IMR-90 (cell line): ENCODE results near the gene CNDP2. TPM values are rescaled to one million over a fixed set of nuclear protein-coding genes. Genes with fewer than 3 reads are reported as not detected.

Experiments
- ATAC-seq: fragments of 200-7000 bp; cut with Tn5 transposase; 2 replicates; pipeline ENCODE4 v1.9.1; 2020; ENCODE audit warnings: low read depth, mild to moderate bottlenecking, moderate library complexity
- BruUV-seq: library from RNA; stranded (reverse); fragments of 400-500 nt; replicated peaks from 2 replicates; lab custom pipeline; 2021; lab: Mats Ljungman, UMichigan
- CTCF ChIA-PET: fragments of 300-600 bp; formaldehyde crosslinking; extraction: SDS; loops from one replicate; lab custom pipeline; 2021; ENCODE audit warnings: antibody characterized with exemption; lab: Yijun Ruan, JAX
- POLR2A ChIA-PET: fragments of 300-600 bp; sonication (Branson Sonifier 250); formaldehyde crosslinking; loops from one replicate; lab custom pipeline; 2022; ENCODE audit warnings: antibody characterized with exemption; ENCODE audit not compliant: unreplicated experiment; lab: Charles Lee
- DNase-seq: peaks from one replicate; pipeline ENCODE4 v3.0.0; 2013
- H2AFZ ChIP-seq: replicated peaks from 2 replicates; pipeline ENCODE3; 2013; ENCODE audit warnings: low read length, mild to moderate bottlenecking; ENCODE audit not compliant: poor library complexity
- H2AK5ac ChIP-seq: 2 replicates; pipeline ENCODE4 v1.6.1; 2013; ENCODE audit warnings: low read depth, low read length, inconsistent platforms
- H2AK9ac ChIP-seq: replicated peaks from 2 replicates; pipeline ENCODE3; 2013; ENCODE audit warnings: mild to moderate bottlenecking, low read depth, low read length, moderate library complexity; ENCODE audit not compliant: poor library complexity
- H2BK120ac ChIP-seq: 2 replicates; pipeline ENCODE4 v1.6.1; 2013; ENCODE audit warnings: low read depth, low read length, inconsistent platforms
- H2BK15ac ChIP-seq: 3 replicates; pipeline ENCODE4 v1.6.1; 2013; ENCODE audit warnings: low read depth, low read length, inconsistent platforms
- H2BK20ac ChIP-seq: 2 replicates; pipeline ENCODE4 v1.6.1; 2013; ENCODE audit warnings: low read depth, mild to moderate bottlenecking, inconsistent platforms, low read length, moderate library complexity
- H2BK5ac ChIP-seq: 2 replicates; pipeline ENCODE4 v1.6.1; 2013; ENCODE audit warnings: mild to moderate bottlenecking, low read depth, low read length, inconsistent platforms; ENCODE audit not compliant: poor library complexity, severe bottlenecking
- H3K14ac ChIP-seq: replicated peaks from 2 replicates; pipeline ENCODE4 v1.6.1; 2013; ENCODE audit warnings: low read depth, low read length, inconsistent platforms
- H3K18ac ChIP-seq: 2 replicates; pipeline ENCODE4 v1.6.1; 2013; ENCODE audit warnings: low read depth, low read length, control low read depth
- H3K23ac ChIP-seq: 2 replicates; pipeline ENCODE4 v1.6.1; 2013; ENCODE audit warnings: low read depth, low read length, inconsistent platforms
- H3K27ac ChIP-seq: 2 replicates; pipeline ENCODE4 v1.5.1; 2013; ENCODE audit warnings: mild to moderate bottlenecking, control low read depth, low read length; ENCODE audit not compliant: insufficient read depth
- H3K27me3 ChIP-seq: 2 replicates; pipeline ENCODE4 v1.6.1; 2013; ENCODE audit warnings: low read length; ENCODE audit not compliant: control insufficient read depth, insufficient read depth
- H3K36me3 ChIP-seq: 2 replicates; pipeline ENCODE4 v1.6.1; 2013; ENCODE audit warnings: low read length, mixed read lengths; ENCODE audit not compliant: control insufficient read depth, insufficient read depth
- H3K4ac ChIP-seq: 2 replicates; pipeline ENCODE4 v1.6.1; 2013; ENCODE audit warnings: low read depth, low read length, inconsistent platforms
- H3K4me1 ChIP-seq: 2 replicates; pipeline ENCODE4 v1.6.1; 2013; ENCODE audit warnings: low read length, mixed read lengths; ENCODE audit not compliant: control insufficient read depth, insufficient read depth
- H3K4me2 ChIP-seq: 2 replicates; pipeline ENCODE4 v1.6.1; 2013; ENCODE audit warnings: low read depth, mild to moderate bottlenecking, control low read depth, low read length, moderate library complexity
- H3K4me3 ChIP-seq: 2 replicates; pipeline ENCODE4 v1.5.1; 2013; ENCODE audit warnings: low read depth, mild to moderate bottlenecking, control low read depth, low read length, moderate library complexity; ENCODE audit not compliant: insufficient read depth
- H3K56ac ChIP-seq: 2 replicates; pipeline ENCODE4 v1.6.1; 2013; ENCODE audit warnings: low read length, inconsistent platforms; ENCODE audit not compliant: insufficient read depth; ENCODE audit errors: extremely low read depth
- H3K79me1 ChIP-seq, 2 experiments: 2 replicates each; pipeline ENCODE4 v1.6.1; 2013; ENCODE audit warnings: low read length in 2 of 2, inconsistent platforms in 1 of 2, low read depth in 1 of 2
- H3K9ac ChIP-seq: 2 replicates; pipeline ENCODE4 v1.6.1; 2013; ENCODE audit warnings: low read depth, low read length, control low read depth
- H3K9me1 ChIP-seq: 2 replicates; pipeline ENCODE4 v1.6.1; 2013; ENCODE audit warnings: low read length, inconsistent platforms; ENCODE audit not compliant: insufficient read depth
- H3K9me3 ChIP-seq: 2 replicates; pipeline ENCODE4 v1.6.1; 2013; ENCODE audit warnings: low read length; ENCODE audit not compliant: control insufficient read depth, insufficient read depth
- H4K20me1 ChIP-seq: 2 replicates; pipeline ENCODE4 v1.6.1; 2013; ENCODE audit warnings: low read length, inconsistent platforms; ENCODE audit not compliant: insufficient read depth
- H4K5ac ChIP-seq: 2 replicates; pipeline ENCODE4 v1.6.1; 2013; ENCODE audit warnings: mild to moderate bottlenecking, low read depth, low read length, control low read depth
- H4K8ac ChIP-seq, 2 experiments: 2 replicates each; pipeline ENCODE4 v1.6.1; 2013; ENCODE audit warnings: low read depth in 2 of 2, low read length in 2 of 2, control low read depth in 1 of 2, inconsistent platforms in 1 of 2
- H4K91ac ChIP-seq: 2 replicates; pipeline ENCODE4 v1.6.1; 2013; ENCODE audit warnings: low read depth, low read length, inconsistent platforms; ENCODE audit not compliant: insufficient read depth
- BHLHE40 ChIP-seq: fragments of 150-350 bp; IDR thresholded peaks from 2 replicates; pipeline ENCODE4 v1.6.1; 2016; ENCODE audit warnings: mild to moderate bottlenecking, low read depth, low read length
- ELK1 ChIP-seq: fragments of 150-350 bp; IDR thresholded peaks from 2 replicates; pipeline ENCODE4 v1.6.1; 2016; ENCODE audit warnings: low read depth, mild to moderate bottlenecking, low read length, moderate library complexity, borderline replicate concordance
- FOS ChIP-seq: fragments of 150-350 bp; IDR thresholded peaks from 2 replicates; pipeline ENCODE4 v1.6.1; 2016; ENCODE audit warnings: low read depth, low read length
- WGBS, 2 experiments: methylation state at CpG; one replicate each; pipeline versions ENCODE4 v1.1.5 to v1.1.7; 2013; ENCODE audit warnings: missing lambda C conversion rate in 2 of 2; ENCODE audit not compliant: insufficient read length in 1 of 2; ENCODE audit errors: extremely low coverage in 2 of 2; 5-methylcytosine and 5-hydroxymethylcytosine counted together
- dilution Hi-C: fragments of 300-500 bp; cut with HindIII; formaldehyde crosslinking; loops from one replicate; pipeline ENCODE4 v1.14.3; 2018; ENCODE audit warnings: low sequenced_read_pairs; ENCODE audit not compliant: unreplicated experiment
- in situ Hi-C: fragments of 300-500 bp; cut with MboI; formaldehyde crosslinking; loops from 3 replicates; pipeline ENCODE4 v1.14.3; 2019; ENCODE audit warnings: low sequenced_read_pairs, inconsistent platforms, mixed read lengths
- intact Hi-C: fragments of 100-400 bp; cut with micrococcal nuclease; formaldehyde crosslinking; loops from 2 replicates; pipeline ENCODE4 v1.10.0; 2022
- polyA plus RNA-seq, 3 experiments: library from polyadenylated mRNA; depleted of rRNA; stranded (reverse); fragments of >200 nt; gene quantifications; 2 replicates each; pipeline ENCODE4 v1.2.3, GENCODE V29; 2012; ENCODE audit warnings: low replicate concordance in 1 of 3
- total RNA-seq: library from RNA; depleted of rRNA; stranded (reverse); fragments of >200 nt; gene quantifications from 2 replicates; pipeline ENCODE4 v1.2.3, GENCODE V29; 2012

The CNDP2 gene
- total and polyA plus RNA-seq, 2 of the 4 experiments (the other 2 are of a cell fraction): 52.0 to 67.9 TPM

DNA sequence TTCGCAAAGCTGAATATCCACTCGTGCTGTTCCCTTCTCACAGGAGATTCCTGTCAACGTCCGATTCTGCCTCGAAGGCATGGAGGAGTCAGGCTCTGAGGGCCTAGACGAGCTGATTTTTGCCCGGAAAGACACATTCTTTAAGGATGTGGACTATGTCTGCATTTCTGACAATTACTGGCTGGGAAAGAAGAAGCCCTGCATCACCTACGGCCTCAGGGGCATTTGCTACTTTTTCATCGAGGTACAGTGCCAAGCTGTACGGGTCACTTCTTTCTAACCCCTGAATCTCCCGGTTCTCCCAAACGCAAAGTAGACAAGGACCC lies 14.6 kb downstream of the CNDP2 start:
- no TSS peak for BruUV-seq
- CTCF ChIA-PET: interaction anchor here (0.8 kb wide), 1 partner anchor 41 kb away, joined by 3 read pairs; no protein-coding TSS in a partner anchor
- Histone ChIP-seq H3K36me3 (peaks cover 66% of the 10 kb centered on the region), H3K18ac (no peak overlapping the region), H3K4me1 (no peaks in the 10 kb centered on the region), H3K4ac (no peak overlapping the region), H2AK5ac (no peak overlapping the region), H3K4me3 (no peak overlapping the region), H4K5ac (no peak overlapping the region), H2BK5ac (no peak overlapping the region), H3K14ac (no peak overlapping the region), H4K8ac (no peak overlapping the region), H3K23ac (no peak overlapping the region), H3K4me2 (no peak overlapping the region), H3K9ac (no peak overlapping the region), H3K9me1 (no peaks in the 10 kb centered on the region), H3K27me3 (no peaks in the 10 kb centered on the region), H3K9me3 (no peaks in the 10 kb centered on the region), H4K91ac (no peak overlapping the region), H2BK20ac (no peak overlapping the region), H2AK9ac (no peak overlapping the region), H2BK15ac (no peak overlapping the region), H3K79me1 (no peaks in the 10 kb centered on the region; a peak in 1 of 4 replicates), H3K56ac (no peak overlapping the region), H4K20me1 (no peaks in the 10 kb centered on the region; the same call in 1 of the 2 replicates), H2AFZ (no peak overlapping the region), H3K27ac (no peak overlapping the region), H2BK120ac (no peak overlapping the region)
- in situ Hi-C loops (no loop called here), intact Hi-C loops (no loop called here), dilution Hi-C loops (no loop called here)
- POLR2A ChIA-PET: no interaction called here
- no peak for TF ChIP-seq FOS
- no peak for TF ChIP-seq ELK1
- no peak for TF ChIP-seq BHLHE40
- DNase-seq (no peak), ATAC-seq (no peak)
- WGBS, 2 experiments: 100% methylated on average over 4 of the region's 12 CpGs; no CpG with 5 or more reads in 1 of the 2 experiments
